Endodermal cell (in vitro differentiated cells): Measurements from ENCODE around the gene KBTBD4. TPM values are rescaled to one million over a fixed set of nuclear protein-coding genes. Genes with fewer than 3 reads are reported as not detected.
A peak's percentile ranks its signal among the peaks of the same experiment; 100 is the strongest.

Source experiments
- DNase-seq: peaks from one replicate; pipeline ENCODE4 v3.0.0-alpha.2; 2017
- H3K27ac ChIP-seq: 2 replicates; pipeline ENCODE4 v1.5.1; 2013; ENCODE audit warnings: mild to moderate bottlenecking, low read depth, low read length, moderate library complexity
- H3K27me3 ChIP-seq: 2 replicates; pipeline ENCODE4 v1.6.1; 2013; ENCODE audit warnings: mild to moderate bottlenecking, low read length, moderate library complexity; ENCODE audit not compliant: insufficient read depth, control insufficient read depth, poor library complexity, severe bottlenecking
- H3K36me3 ChIP-seq: 2 replicates; pipeline ENCODE4 v1.7.0; 2013; ENCODE audit warnings: mild to moderate bottlenecking, low read length, moderate library complexity; ENCODE audit not compliant: control insufficient read depth, insufficient read depth
- H3K4me1 ChIP-seq: one replicate; pipeline ENCODE4 v1.7.0; 2013; ENCODE audit warnings: low read length; ENCODE audit not compliant: control insufficient read depth, insufficient read depth
- H3K4me3 ChIP-seq: 2 replicates; pipeline ENCODE4 v1.5.1; 2013; ENCODE audit warnings: mild to moderate bottlenecking, low read length, moderate library complexity
- H3K9ac ChIP-seq: 2 replicates; pipeline ENCODE4 v1.6.1; 2013; ENCODE audit warnings: mild to moderate bottlenecking, low read length, moderate library complexity; ENCODE audit not compliant: poor library complexity, severe bottlenecking; ENCODE audit errors: extremely low read depth
- H3K9me3 ChIP-seq: 2 replicates; pipeline ENCODE4 v1.6.1; 2013; ENCODE audit warnings: mild to moderate bottlenecking, low read length, moderate library complexity; ENCODE audit not compliant: control insufficient read depth
- H3K27ac Mint-ChIP-seq: 2 replicates; pipeline ENCODE4 v1.8.0; 2020; ENCODE audit warnings: mixed read lengths
- H3K27me3 Mint-ChIP-seq: 2 replicates; pipeline ENCODE4 v1.8.0; 2021; ENCODE audit warnings: mild to moderate bottlenecking, mixed read lengths; ENCODE audit not compliant: insufficient read depth
- H3K36me3 Mint-ChIP-seq: 2 replicates; pipeline ENCODE4 v1.8.0; 2020; ENCODE audit warnings: low read depth, mixed read lengths
- H3K4me1 Mint-ChIP-seq: 2 replicates; pipeline ENCODE4 v1.8.0; 2020; ENCODE audit warnings: mixed read lengths
- H3K4me3 Mint-ChIP-seq: 2 replicates; pipeline ENCODE4 v1.8.0; 2020; ENCODE audit warnings: mild to moderate bottlenecking, moderate library complexity, mixed read lengths
- H3K9me3 Mint-ChIP-seq: 2 replicates; pipeline ENCODE4 v1.8.0; 2020; ENCODE audit warnings: mild to moderate bottlenecking, mixed read lengths
- WGBS, 2 experiments: methylation state at CpG; one replicate each; pipeline versions ENCODE4 v1.1.5 to v1.1.7; 2013; ENCODE audit warnings: missing lambda C conversion rate in 2 of 2, mixed read lengths in 1 of 2; ENCODE audit not compliant: insufficient coverage in 1 of 2, insufficient read length in 1 of 2; 5-methylcytosine and 5-hydroxymethylcytosine counted together
- total RNA-seq, 2 donors: library from RNA; stranded (reverse); fragmentation: NEBNext Ultra II Directional in 1 of 2; extraction: Animal tissue kit (Norgen Biotek cat#: 25700) in 1 of 2; gene quantifications; 2 replicates in 1 of 2; 3 replicates in 1 of 2; pipeline ENCODE4 v1.2.1, GENCODE V29; 2021
- TF ChIP-seq, protein P1 (sequence below): fragments of 200-600 bp; sonication (generic); conservative IDR thresholded peaks from 2 replicates; pipeline ENCODE4 v1.5.0; 2021; ENCODE audit warnings: antibody characterized with exemption, mild to moderate bottlenecking

KBTBD4 gene
- total RNA-seq, 2 donors from 2014 or later = 13.7 to 14.8 TPM

- 92 to 96% methylated on average over 6 to 7 of the region's 7 CpGs for WGBS, 2 experiments
- peaks cover 14% of the 10 kb centered on the region for H3K4me1 Mint-ChIP-seq
- H3K36me3 Mint-ChIP-seq = no peaks in the 10 kb centered on the region
- H3K27me3 ChIP-seq = no peaks in the 10 kb centered on the region
- H3K27ac Mint-ChIP-seq = no peak overlapping the region
- TF ChIP-seq, protein P1, sequence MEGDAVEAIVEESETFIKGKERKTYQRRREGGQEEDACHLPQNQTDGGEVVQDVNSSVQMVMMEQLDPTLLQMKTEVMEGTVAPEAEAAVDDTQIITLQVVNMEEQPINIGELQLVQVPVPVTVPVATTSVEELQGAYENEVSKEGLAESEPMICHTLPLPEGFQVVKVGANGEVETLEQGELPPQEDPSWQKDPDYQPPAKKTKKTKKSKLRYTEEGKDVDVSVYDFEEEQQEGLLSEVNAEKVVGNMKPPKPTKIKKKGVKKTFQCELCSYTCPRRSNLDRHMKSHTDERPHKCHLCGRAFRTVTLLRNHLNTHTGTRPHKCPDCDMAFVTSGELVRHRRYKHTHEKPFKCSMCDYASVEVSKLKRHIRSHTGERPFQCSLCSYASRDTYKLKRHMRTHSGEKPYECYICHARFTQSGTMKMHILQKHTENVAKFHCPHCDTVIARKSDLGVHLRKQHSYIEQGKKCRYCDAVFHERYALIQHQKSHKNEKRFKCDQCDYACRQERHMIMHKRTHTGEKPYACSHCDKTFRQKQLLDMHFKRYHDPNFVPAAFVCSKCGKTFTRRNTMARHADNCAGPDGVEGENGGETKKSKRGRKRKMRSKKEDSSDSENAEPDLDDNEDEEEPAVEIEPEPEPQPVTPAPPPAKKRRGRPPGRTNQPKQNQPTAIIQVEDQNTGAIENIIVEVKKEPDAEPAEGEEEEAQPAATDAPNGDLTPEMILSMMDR = no peak
- H3K4me3 Mint-ChIP-seq = no peak overlapping the region
- H3K9me3 ChIP-seq = no peaks in the 10 kb centered on the region
- H3K27me3 Mint-ChIP-seq = no peaks in the 10 kb centered on the region
- H3K4me1 ChIP-seq = peaks cover 4% of the 10 kb centered on the region
- H3K4me3 ChIP-seq = no peak overlapping the region
- H3K9me3 Mint-ChIP-seq = no peaks in the 10 kb centered on the region
- H3K36me3 ChIP-seq = peaks cover 6% of the 10 kb centered on the region
- no peak overlapping the region for H3K27ac ChIP-seq
- DNase-seq = no peak
- no peak overlapping the region for H3K9ac ChIP-seq
Measured at GRCh38 chr11:47607380-47607779, 28.6 kb upstream of the KBTBD4 start.

GRCh38 chr11:47606731-47607130, 28.0 kb upstream of the KBTBD4 start:
- Histone ChIP-seq H3K9me3 (no peaks in the 10 kb centered on the region), H3K36me3 (peaks cover 6% of the 10 kb centered on the region), H3K27me3 (no peaks in the 10 kb centered on the region), H3K4me1 (peaks cover 4% of the 10 kb centered on the region), H3K9ac (no peak overlapping the region), H3K27ac (no peak overlapping the region), H3K4me3 (no peak overlapping the region)
- H3K4me3 Mint-ChIP-seq = no peak overlapping the region
- H3K36me3 Mint-ChIP-seq = no peaks in the 10 kb centered on the region
- 50 to 57% methylated on average over 5 of the region's 5 CpGs for WGBS, 2 experiments
- H3K27ac Mint-ChIP-seq = no peak overlapping the region
- H3K9me3 Mint-ChIP-seq = no peaks in the 10 kb centered on the region
- no peaks in the 10 kb centered on the region for H3K27me3 Mint-ChIP-seq
- peak; percentile 68 for DNase-seq
- TF ChIP-seq, protein P1 = no peak
- H3K4me1 Mint-ChIP-seq = peaks cover 14% of the 10 kb centered on the region

- H3K27ac Mint-ChIP-seq = no peak overlapping the region
- Histone ChIP-seq H3K4me1 (peaks cover 4% of the 10 kb centered on the region), H3K36me3 (no peaks in the 10 kb centered on the region), H3K27me3 (no peaks in the 10 kb centered on the region), H3K9ac (no peak overlapping the region), H3K4me3 (no peak overlapping the region), H3K27ac (no peak overlapping the region), H3K9me3 (no peaks in the 10 kb centered on the region)
- no peak overlapping the region for H3K4me3 Mint-ChIP-seq
- no peaks in the 10 kb centered on the region for H3K9me3 Mint-ChIP-seq
- no peak for DNase-seq
- WGBS, 2 experiments = 85 to 100% methylated on average over 3 of the region's 3 CpGs
- no peaks in the 10 kb centered on the region for H3K27me3 Mint-ChIP-seq
- H3K4me1 Mint-ChIP-seq = peaks cover 14% of the 10 kb centered on the region
- TF ChIP-seq, protein P1 = no peak
- H3K36me3 Mint-ChIP-seq = no peaks in the 10 kb centered on the region
Measured at GRCh38 chr11:47605921-47606320, 27.2 kb upstream of the KBTBD4 start.
